HG02571 (cell line): ENCODE data around the gene RBMY1F.
"Not testable (repeated sequence)": the region's sequence is repeated elsewhere in the genome, so short reads cannot be mapped to it uniquely, and the experiment has no call there.

Source experiments
- ATAC-seq: cut with Tn5 transposase; IDR thresholded peaks from one replicate; pipeline ENCODE4 v1.9.1; 2021; ENCODE audit warnings: mild to moderate bottlenecking, moderate library complexity; ENCODE audit not compliant: unreplicated experiment

The RBMY1F gene

DNA sequence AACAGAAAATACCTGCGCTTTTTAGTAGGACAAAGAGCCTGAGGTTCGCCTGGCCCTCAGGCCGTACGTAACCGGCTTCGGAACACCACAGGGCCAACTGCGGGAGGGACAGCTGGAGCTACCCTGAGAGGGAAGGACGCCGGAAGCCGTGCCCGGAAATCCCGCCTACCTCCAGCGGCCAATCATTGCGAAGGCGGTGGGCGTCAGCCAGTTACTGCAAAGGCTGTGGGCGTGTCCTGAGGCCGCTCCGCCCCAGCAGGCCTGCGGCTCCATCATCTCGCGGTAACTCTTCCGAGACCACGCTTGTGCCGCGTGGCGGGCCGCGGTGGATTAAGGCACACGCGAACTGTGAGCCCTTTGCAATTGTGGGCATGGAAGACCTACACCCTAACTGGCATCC, at the start of gene RBMY1F:
Gene RBMY1F (minus strand): TSS at position 101 of the 400 bp plus-strand sequence. CDS start 1,954 bp downstream, outside the sequence.
- not testable (repeated sequence) for ATAC-seq

DNA sequence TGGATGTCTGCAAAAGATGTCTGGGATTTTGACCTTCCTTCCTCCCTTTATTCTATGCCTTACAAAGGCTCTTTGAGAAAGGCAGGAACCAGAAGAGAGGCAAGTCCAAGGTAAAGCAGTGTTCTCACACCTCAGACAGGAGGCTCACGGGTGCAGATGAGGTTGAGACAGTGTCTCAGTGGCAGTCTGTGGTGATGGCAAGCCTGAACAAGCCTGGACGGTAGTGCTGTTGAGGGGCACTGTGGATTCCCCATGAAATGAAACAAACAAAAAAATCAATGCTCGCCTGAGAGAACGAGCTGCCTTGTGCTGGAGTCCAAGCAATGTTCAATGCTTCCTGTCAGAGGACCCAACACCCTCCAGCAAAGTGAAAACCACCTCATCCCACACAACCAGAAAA, 31.6 kb downstream of the RBMY1F start:
- not testable (repeated sequence) for ATAC-seq

GRCh38 chrY:22141011-22141695, 41.6 kb downstream of the RBMY1F start:
- ATAC-seq = not testable (repeated sequence)

- not testable (repeated sequence) for ATAC-seq
These were observed 48.0 kb downstream of the RBMY1F start for GRCh38 chrY:22134719-22135118.

DNA sequence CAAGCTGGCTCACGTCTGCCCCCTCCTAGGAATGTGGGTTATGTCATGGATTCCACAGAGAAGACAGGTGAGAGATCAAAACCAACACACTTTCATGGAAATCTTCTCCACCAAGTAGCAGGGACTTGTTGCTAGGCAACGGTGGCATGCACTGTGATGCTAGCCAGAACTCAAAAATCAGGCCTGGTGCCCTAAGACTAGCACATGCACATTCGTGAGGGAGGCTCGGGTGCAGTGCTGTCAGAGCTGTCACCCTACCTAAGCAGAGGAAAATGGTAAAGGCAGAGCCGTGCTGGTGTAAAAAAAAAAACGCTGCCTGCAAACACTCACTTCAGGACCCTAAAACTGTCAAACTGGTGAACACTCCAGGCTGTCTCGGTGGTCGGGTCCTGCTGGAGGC, 52.2 kb downstream of the RBMY1F start:
- ATAC-seq = not testable (repeated sequence)
